Stimulated activated CD8-positive, alpha-beta memory T cell treated with anti-CD3 and anti-CD28 coated beads, Interleukin-7, amount 100 ng/mL, for 24 hours (primary cell): ENCODE results near the gene PDX1.
"Not testable (repeated sequence)": the region's sequence is repeated elsewhere in the genome, so short reads cannot be mapped to it uniquely, and the experiment has no call there.

Experiments used
- DNase-seq: peaks from one replicate; pipeline ENCODE4 v3.0.0-alpha.2; 2020; ENCODE audit warnings: low read depth

The PDX1 gene

GRCh38 chr13:27956576-27957300 lies 36.9 kb downstream of the PDX1 start:
- no peak for DNase-seq

DNA sequence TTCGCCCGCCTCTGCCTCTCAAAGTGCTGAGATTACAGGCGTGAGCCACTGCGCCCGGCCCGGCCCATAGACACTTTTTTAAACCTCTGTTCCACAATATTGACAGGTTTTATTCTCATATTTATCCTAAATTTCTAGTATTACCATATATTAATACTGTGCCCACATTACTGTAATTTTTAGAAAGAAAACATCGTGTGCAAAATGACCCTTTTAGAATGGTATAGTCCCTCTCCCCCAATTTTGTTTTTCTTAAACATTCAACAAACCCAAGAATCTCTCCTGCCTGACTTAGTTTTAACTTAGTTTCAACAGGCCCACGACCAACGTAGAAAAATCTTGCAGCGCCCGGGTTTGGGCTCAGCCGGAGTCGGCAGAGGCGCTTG lies 40.2 kb downstream of the PDX1 start:
- DNase-seq, result no peak

GRCh38 chr13:27960362-27961226 lies 40.8 kb downstream of the PDX1 start:
- DNase-seq, result no peak

DNA sequence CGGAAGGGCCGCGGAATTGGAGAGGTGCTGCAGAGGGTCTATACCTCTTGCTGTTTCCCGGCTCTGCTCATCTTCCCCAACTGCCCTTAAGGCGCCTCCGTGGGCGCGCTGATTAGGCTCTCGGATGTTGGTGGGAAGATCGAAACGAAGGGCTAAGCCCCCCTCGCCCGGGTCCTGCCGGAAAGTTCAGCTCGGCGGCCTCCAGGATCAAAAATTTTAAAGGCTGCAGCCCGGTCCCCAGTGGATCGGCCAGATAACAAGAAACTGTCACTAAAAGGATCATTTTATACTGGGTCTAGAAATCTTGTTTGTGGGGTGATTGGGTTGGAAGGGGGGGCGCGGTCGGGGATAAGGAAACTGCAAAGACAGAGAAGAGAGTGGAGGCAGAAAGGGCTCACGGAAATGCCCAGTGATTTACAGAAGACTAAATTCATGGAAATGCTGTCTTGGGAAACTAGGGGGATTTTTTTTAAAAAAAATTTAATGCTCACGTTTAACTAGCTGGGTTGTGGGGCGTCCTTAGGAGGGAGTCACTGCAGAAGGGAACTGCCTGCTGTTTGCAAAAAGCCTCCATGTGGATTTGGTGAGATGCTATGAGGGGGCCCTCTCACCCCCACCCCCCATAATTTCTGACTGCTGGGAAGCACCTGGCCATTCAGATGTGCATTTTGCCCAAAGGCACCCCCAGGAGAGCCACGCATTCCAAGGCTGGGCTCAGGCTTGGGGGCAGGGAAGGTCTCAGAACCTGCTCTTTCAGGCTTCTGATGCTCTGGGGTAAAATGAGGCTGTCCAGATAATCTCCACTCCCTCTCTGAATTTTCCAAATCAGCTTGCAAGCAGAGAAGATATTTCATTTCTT lies 41.7 kb downstream of the PDX1 start:
- no peak for DNase-seq

GRCh38 chr13:27962128-27962841 lies 42.5 kb downstream of the PDX1 start:
- no peak for DNase-seq

DNA sequence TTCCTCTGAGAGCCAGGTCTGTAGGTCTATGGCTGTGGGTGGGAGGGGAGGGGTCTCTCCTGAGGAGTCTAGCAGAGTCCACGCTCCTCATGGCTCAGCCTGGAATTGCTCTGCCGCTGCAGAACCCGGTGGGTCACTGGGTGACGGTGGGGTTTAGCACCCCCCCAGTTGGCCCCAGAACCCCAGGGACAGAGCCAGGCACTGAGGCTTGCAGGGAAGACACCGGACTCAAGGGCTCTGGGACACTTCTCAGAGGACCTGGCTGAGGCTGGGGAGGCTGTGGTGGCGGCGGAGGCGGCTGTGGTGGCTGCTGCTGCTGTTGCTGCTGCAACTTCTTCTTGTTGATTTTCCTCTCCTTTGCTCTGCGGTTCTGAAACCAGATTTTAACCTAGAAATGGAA lies 43.2 kb downstream of the PDX1 start:
- DNase-seq, result no peak

DNA sequence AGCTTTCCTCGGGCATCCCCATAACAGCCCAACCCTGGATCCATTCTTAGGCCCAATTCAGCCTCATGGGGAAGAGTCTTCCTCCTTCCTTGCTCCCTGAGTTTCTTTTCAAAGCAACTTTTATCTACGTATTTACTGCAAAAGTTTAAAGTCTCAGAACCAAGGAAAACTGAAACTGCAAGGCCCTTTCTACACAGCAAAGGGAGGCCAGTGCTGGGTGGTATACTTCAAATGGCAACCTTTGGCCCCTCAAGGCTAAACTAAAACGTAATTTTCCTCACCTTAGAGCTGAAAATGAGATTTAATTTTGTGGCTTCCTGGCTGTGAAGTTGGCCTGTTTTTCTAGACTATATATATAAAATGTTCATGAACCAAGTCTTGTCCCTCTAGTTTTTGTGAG lies 43.7 kb downstream of the PDX1 start:
- no peak for DNase-seq

DNA sequence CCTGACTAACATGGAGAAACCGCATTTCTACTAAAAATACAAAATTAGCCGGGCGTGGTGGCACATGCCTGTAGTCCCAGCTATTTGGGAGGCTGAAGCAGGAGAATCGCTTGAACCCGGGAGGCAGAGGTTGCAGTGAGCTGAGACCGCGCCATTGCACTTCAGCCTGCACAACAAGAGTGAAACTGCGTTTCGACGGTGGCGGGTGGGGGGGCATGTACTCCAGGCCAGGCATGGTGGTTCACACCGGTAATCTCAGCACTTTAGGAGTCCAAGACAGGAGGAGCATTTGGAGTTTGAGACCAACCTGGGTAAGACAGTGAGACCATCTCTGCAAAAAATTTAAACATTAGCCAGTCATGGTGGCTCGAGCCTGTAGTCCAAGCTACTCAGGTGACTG lies 44.4 kb downstream of the PDX1 start:
- DNase-seq, result not testable (repeated sequence)

- no peak for DNase-seq
Observed at GRCh38 chr13:27964741-27965323, 45.0 kb downstream of the PDX1 start.

- DNase-seq, result no peak
Observed at GRCh38 chr13:27965343-27965739, 45.5 kb downstream of the PDX1 start.

DNA sequence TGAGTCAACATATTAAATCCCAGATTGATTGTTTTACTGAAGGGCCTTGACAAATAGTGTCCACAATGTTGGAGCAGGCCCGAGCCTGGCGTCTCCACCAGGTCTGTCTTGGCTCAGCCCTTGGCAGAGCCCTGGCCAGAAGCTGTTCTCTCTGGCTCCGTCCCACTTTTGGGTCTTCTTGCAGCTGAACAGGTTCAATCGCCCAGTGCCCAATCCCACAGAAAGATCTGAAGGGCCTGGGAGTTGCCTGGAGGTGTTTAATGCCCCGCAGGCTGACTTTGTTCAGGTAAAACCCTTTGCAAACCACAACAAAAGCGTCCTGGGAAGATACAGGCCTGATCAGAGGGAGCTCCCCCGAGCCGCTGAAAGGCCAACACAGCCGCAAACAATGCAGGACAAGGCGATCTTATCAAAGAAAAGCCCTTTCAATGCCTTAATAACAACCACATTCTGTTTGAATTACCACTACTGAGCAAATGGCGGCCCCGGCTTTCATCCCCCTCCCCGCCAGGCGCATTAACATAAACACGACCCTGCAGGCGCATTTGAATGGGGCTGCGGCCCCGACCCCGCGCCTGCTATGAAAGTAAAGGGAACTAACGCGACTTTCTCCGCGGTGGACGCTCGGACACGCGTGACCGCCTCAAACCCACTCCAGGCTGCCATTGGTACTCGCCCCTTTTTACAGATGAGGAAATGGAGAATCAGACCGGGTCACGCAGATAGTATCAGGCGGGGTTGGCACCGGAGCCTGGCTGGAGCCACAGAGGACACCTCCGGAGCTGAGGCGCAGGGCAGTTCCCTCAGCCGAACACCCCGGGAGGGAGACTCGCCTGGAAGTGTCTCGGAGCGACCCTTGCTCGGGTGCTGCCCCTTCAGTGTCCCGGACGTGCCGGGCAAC lies 46.2 kb downstream of the PDX1 start:
- DNase-seq, result no peak

- no peak for DNase-seq
Observed at GRCh38 chr13:27966641-27967202, 46.9 kb downstream of the PDX1 start.

DNA sequence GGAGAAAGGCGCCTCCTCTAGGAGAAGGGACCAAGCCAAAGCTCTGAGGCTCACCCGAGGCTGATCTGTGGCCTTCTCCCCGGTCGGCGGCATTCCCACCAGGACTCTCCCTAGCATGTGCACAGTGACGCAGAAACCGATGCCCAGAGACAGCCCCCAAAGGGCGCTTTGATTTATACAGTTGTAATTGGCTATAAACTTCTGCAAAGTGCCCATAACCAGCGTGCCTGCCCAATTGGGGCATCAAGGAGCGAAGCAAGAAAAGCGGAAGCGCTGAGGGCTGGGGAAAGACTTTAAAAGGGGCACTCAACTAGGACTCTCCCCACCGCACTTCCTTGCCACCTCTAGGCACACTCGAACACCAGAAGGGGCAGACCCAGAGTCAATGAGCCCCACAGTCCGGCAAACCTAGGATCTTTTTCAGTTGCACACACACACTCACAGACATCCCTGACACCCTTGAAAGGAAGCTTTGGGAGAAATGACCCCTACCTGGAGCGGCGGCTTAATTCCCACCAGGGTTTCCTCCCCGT lies 47.5 kb downstream of the PDX1 start:
- no peak for DNase-seq

GRCh38 chr13:27967736-27968315 lies 48.0 kb downstream of the PDX1 start:
- no peak for DNase-seq

DNA sequence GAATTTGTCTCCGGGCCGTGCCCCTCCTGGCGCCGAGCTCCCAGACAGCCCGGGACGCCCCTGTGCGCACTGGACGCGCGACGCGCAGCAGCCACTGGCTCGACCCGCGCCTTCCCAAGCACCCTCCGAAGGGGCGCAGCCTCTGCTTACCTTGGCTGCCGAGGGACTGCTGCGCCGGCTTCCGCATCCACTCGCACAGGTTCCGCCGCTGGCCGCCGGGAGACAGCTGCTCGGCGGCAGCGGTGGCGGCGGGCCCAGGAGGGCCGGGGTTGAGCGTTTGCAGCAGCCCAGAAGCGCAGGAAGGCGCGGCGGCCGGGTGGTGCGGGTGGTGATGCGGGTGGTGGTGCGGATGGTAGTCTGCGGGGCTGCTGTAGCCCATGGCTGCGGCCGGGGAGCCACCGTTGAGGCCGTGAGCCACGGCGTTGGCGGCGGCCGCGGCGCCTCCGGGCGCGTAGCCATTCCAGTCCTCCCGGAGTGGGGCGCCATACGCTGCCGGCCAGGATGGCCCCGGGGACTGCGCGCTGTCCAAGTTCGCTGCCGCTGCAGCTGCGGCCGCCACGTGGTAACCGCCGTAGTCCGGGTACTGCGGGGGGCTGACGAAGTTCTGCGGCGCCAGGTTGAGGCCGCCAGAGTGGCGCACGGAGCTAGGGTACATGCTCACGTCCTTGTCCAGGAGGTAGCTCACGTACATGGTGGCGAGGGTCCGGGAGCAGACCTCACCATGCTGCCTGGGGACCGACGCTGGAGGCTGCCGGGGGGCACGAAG lies 48.7 kb downstream of the PDX1 start:
- no peak for DNase-seq

GRCh38 chr13:27969082-27969865 lies 49.5 kb downstream of the PDX1 start, which contains the start of gene CDX2:
TSS of gene CDX2 (minus strand) at chr13:27969315. CDS start at chr13:27969006, 309 bp downstream.
- no peak for DNase-seq

DNA sequence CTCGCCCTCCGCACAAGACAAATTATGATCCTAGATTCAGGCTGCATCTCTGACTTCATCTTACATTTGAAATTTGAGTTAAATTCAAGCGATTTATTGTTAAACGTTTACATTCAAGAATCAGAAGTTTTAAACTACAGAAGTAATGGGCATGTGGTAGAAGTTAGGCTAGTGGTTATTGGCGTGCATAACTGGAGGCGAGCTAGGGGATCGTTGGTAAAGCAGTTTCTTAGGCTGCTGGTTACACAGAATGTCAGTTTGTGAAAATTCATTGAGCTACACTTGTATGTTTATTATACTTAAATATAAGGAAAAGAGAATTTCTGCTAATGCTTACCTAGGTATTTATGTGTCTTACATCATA lies 50.0 kb downstream of the PDX1 start:
- no peak for DNase-seq
